ENCODE measurements around the gene GABBR2.

GABBR2 gene

GRCh38 chr9:98632839-98633238 is 75.9 kb downstream of the GABBR2 start:
- no peak overlapping the region for H3K4me3 Mint-ChIP-seq
- peaks cover 18% of the 10 kb centered on the region for H3K4me1 Mint-ChIP-seq
- H3K27ac Mint-ChIP-seq, result no peak overlapping the region
- peaks cover 17% of the 10 kb centered on the region for H3K27me3 Mint-ChIP-seq (ENCODE audit: low read depth, poor library complexity)
- no peaks in the 10 kb centered on the region for H3K36me3 Mint-ChIP-seq (ENCODE audit: low read depth)
- DNase-seq, result no peak
- peaks cover 3% of the 10 kb centered on the region for H3K9me3 Mint-ChIP-seq
- TF ChIP-seq CTCF (IDR thresholded peaks at IDR 0.05), result no peak

GRCh38 chr9:98627296-98627695 is 81.4 kb downstream of the GABBR2 start:
- H3K27me3 Mint-ChIP-seq (ENCODE audit: low read depth, poor library complexity), result peaks cover 30% of the 10 kb centered on the region
- no peaks in the 10 kb centered on the region for H3K9me3 Mint-ChIP-seq
- no peak for TF ChIP-seq CTCF (IDR thresholded peaks at IDR 0.05)
- no peak for DNase-seq
- H3K4me3 Mint-ChIP-seq, result no peak overlapping the region
- no peak overlapping the region for H3K27ac Mint-ChIP-seq
- no peaks in the 10 kb centered on the region for H3K4me1 Mint-ChIP-seq
- no peaks in the 10 kb centered on the region for H3K36me3 Mint-ChIP-seq (ENCODE audit: low read depth)

- Mint-ChIP-seq H3K4me1 (no peaks in the 10 kb centered on the region), H3K4me3 (no peak overlapping the region), H3K27me3 (ENCODE audit: low read depth, poor library complexity) (peaks cover 36% of the 10 kb centered on the region), H3K9me3 (no peaks in the 10 kb centered on the region), H3K27ac (no peak overlapping the region), H3K36me3 (ENCODE audit: low read depth) (no peaks in the 10 kb centered on the region)
- no peak for DNase-seq
- TF ChIP-seq CTCF (IDR thresholded peaks at IDR 0.05), result no peak
Measured at GRCh38 chr9:98625728-98626127, 83.0 kb downstream of the GABBR2 start.

- peaks cover 34% of the 10 kb centered on the region for H3K27me3 Mint-ChIP-seq (ENCODE audit: low read depth, poor library complexity)
- no peaks in the 10 kb centered on the region for H3K36me3 Mint-ChIP-seq (ENCODE audit: low read depth)
- no peak overlapping the region for H3K27ac Mint-ChIP-seq
- H3K4me3 Mint-ChIP-seq, result no peak overlapping the region
- no peaks in the 10 kb centered on the region for H3K9me3 Mint-ChIP-seq
- H3K4me1 Mint-ChIP-seq, result peaks cover 5% of the 10 kb centered on the region
- no peak for TF ChIP-seq CTCF (IDR thresholded peaks at IDR 0.05)
- no peak for DNase-seq
Measured at GRCh38 chr9:98619788-98620187, 88.9 kb downstream of the GABBR2 start.

GRCh38 chr9:98615633-98616032 is 93.1 kb downstream of the GABBR2 start:
- Mint-ChIP-seq H3K4me3 (no peak overlapping the region), H3K9me3 (no peaks in the 10 kb centered on the region), H3K4me1 (peaks cover 19% of the 10 kb centered on the region), H3K27me3 (ENCODE audit: low read depth, poor library complexity) (peaks cover 22% of the 10 kb centered on the region), H3K36me3 (ENCODE audit: low read depth) (no peaks in the 10 kb centered on the region), H3K27ac (no peak overlapping the region)
- TF ChIP-seq CTCF (IDR thresholded peaks at IDR 0.05), result no peak
- DNase-seq, result no peak

- peaks cover 20% of the 10 kb centered on the region for H3K4me1 Mint-ChIP-seq
- H3K27me3 Mint-ChIP-seq (ENCODE audit: low read depth, poor library complexity), result peaks cover 18% of the 10 kb centered on the region
- no peak overlapping the region for H3K27ac Mint-ChIP-seq
- no peaks in the 10 kb centered on the region for H3K9me3 Mint-ChIP-seq
- H3K4me3 Mint-ChIP-seq, result no peak overlapping the region
- TF ChIP-seq CTCF (IDR thresholded peaks at IDR 0.05), result no peak
- no peak for DNase-seq
- no peaks in the 10 kb centered on the region for H3K36me3 Mint-ChIP-seq (ENCODE audit: low read depth)
Measured at GRCh38 chr9:98614941-98615340, 93.8 kb downstream of the GABBR2 start.

Measured in nephron progenitor cell (in vitro differentiated cells).